GM12864 (cell line): ENCODE measurements around the gene SEMA5A.

Experiments
- DNase-seq: peaks from one replicate; pipeline ENCODE4 v3.0.0-alpha.2; 2011; ENCODE audit warnings: low read depth
- H3K4me3 ChIP-seq: 2 replicates; pipeline ENCODE4 v1.5.1; 2011; ENCODE audit warnings: mild to moderate bottlenecking, low read depth, low read length, control low read depth
- CTCF ChIP-seq: IDR thresholded peaks from 2 replicates; pipeline ENCODE4 v1.5.1; 2011; ENCODE audit warnings: low read depth, mild to moderate bottlenecking, moderate library complexity, low read length, control low read depth, inconsistent platforms; ENCODE audit errors: missing control alignments

Gene SEMA5A

DNA sequence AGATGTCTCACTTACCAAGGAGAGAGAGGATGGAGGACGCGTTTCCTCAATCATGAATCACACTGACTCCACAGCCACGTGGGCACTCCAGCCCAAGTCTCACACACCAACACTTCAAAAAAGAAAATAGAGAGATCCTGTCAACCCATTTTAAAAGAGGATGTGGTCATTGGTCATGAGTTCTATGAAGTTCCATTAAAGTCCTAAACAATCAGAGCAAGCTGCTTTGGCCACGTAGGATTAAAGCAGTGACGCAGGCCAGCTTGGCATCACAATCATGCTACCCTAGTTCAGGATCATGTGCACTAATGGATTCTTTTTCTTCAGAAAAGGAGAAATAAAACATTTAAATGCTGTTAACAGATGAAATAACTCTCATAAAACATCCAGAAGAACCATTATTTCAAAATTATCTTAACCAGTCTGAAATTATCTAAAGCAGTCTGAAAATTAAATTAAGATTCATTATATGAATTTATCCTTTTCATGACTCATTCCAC, 108.1 kb downstream of the SEMA5A start:
- no peak for TF ChIP-seq CTCF
- no peak for DNase-seq
- H3K4me3 ChIP-seq: no peak overlapping the region

- no peak for DNase-seq
- no peak for TF ChIP-seq CTCF
- H3K4me3 ChIP-seq: no peak overlapping the region
Measured at GRCh38 chr5:9431496-9432258, 114.2 kb downstream of the SEMA5A start.

DNA sequence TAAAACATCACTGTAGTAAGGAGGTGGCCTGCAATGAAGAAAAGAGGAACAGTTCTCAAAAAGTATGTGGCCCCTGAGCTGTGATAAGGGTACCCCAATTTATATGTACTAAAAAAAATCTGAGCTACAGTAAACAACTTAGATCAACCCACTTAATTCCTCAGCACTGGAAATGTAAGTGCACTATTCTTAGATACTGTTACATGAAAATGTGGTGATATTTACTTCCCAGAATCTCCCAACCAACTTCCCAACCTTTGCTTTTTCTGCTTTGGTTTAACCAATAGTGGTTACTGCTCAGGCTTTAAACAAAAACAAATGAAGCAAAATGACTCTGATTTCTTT, 114.8 kb downstream of the SEMA5A start:
- DNase-seq: no peak
- no peak for TF ChIP-seq CTCF
- no peak overlapping the region for H3K4me3 ChIP-seq

DNA sequence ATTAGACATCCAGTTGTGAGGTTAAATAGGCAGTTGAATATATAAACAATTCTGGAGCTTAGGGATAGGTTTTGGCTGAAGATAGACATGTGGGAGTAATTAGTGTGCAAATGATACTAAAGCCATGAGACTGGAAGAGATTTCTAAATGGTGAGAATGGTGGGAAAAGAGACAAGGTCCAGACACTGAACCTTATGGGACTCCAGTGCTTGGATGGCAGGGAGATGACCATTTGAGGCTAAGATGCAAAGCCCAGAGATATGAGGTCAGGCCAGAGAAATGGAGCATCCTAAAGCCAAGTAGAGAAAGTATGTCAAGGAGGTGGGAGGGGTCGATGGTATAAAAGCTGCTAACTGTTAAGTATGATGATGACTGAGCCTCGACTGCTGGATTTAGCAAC, 115.6 kb downstream of the SEMA5A start:
- H3K4me3 ChIP-seq: no peak overlapping the region
- no peak for DNase-seq
- no peak for TF ChIP-seq CTCF

GRCh38 chr5:9429691-9430215, 116.1 kb downstream of the SEMA5A start:
- DNase-seq: no peak
- H3K4me3 ChIP-seq: no peak overlapping the region
- TF ChIP-seq CTCF: no peak

- TF ChIP-seq CTCF: no peak
- no peak overlapping the region for H3K4me3 ChIP-seq
- no peak for DNase-seq
Measured at GRCh38 chr5:9428272-9428671, 117.6 kb downstream of the SEMA5A start.

DNA sequence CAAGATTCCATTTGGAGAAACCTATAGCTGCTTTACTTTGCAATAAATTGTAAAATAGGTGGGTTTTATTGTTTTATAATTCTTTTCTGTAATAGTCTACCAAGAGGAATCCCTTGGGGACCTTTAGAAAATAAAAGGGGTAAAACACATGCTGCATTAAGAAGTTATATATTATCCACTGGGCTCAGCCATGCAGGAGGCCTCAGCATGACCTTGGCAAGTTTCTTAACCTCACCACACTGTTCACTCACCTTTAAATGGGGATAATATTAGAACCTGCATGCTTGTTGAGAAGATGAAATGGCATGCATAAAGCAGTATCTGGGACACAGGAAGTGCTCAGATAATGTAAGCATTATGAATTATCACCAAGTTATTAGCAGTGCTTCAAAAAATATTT, 120.2 kb downstream of the SEMA5A start:
- DNase-seq: no peak
- H3K4me3 ChIP-seq: no peak overlapping the region
- TF ChIP-seq CTCF: no peak
